ENCODE data around the gene MLF2.

Gene MLF2

DNA sequence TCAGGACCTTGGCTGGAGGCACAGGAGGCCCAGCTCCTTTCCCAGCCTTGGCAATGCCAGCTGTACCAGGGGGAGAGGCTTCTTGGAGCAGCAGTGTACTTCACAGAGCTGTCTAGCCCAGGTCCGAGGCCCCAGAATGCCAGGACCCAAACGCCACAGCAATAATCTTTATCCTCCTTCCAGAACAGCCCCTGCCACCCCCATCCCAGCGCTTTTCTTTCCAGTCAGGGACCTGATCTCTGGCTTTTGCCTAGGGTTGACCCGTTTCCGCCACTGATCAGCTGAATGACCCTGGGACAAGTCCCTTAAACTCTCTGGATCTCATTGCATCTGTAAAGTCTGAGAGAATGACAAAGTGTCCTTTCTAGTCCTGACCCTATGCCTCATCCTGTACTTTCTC, 24.4 kb upstream of the MLF2 start:
- DNase-seq: no peak

GRCh38 chr12:6775185-6776174, 22.5 kb upstream of the MLF2 start:
- DNase-seq: no peak

DNA sequence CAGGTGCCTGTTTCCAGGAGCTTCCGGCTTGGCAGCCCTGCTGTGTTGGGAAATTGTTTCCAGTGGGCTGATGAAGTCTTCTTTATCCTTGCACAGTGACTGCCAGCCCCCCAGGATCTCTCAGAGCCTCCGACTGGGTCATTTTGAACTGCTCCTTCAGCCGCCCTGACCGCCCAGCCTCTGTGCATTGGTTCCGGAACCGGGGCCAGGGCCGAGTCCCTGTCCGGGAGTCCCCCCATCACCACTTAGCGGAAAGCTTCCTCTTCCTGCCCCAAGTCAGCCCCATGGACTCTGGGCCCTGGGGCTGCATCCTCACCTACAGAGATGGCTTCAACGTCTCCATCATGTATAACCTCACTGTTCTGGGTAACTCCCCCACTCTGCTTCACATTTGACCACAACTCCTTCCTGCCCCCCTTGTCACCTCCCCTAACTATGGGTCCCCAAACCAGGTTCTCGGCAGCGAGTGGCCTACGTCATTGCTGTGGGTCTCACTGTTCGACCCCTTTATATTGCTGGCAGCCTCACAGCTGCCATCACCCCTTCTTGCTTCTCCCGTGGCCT, 21.6 kb upstream of the MLF2 start:
- no peak for DNase-seq

DNA sequence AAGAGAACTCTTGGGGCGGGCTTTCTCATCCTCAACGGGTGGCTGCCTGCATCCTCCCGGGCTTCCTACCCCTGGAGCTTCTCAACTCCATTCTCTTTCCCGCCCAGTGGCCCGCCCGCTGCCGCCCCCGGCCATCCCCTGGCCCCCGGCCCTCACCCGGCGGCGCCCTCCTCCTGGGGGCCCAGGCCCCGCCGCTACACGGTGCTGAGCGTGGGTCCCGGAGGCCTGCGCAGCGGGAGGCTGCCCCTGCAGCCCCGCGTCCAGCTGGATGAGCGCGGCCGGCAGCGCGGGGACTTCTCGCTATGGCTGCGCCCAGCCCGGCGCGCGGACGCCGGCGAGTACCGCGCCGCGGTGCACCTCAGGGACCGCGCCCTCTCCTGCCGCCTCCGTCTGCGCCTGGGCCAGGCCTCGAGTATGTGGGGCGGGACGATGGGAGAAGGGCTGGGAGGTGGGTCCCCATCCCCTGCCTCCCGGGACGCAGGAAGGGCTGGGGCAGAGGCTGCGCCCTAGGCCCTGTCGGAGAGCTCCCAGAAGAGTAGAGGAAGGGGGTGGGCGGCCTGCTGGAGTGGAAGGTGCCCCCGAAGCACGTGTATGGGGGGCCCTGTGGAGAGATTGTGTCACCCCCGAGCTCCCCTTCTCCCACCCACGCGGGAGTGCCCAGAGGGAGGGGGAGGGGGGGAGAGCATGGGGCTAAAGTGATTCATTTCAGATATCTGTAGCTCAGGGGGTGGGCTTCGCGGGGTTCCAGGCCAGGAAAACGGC, 20.8 kb upstream of the MLF2 start:
- DNase-seq: no peak

DNA sequence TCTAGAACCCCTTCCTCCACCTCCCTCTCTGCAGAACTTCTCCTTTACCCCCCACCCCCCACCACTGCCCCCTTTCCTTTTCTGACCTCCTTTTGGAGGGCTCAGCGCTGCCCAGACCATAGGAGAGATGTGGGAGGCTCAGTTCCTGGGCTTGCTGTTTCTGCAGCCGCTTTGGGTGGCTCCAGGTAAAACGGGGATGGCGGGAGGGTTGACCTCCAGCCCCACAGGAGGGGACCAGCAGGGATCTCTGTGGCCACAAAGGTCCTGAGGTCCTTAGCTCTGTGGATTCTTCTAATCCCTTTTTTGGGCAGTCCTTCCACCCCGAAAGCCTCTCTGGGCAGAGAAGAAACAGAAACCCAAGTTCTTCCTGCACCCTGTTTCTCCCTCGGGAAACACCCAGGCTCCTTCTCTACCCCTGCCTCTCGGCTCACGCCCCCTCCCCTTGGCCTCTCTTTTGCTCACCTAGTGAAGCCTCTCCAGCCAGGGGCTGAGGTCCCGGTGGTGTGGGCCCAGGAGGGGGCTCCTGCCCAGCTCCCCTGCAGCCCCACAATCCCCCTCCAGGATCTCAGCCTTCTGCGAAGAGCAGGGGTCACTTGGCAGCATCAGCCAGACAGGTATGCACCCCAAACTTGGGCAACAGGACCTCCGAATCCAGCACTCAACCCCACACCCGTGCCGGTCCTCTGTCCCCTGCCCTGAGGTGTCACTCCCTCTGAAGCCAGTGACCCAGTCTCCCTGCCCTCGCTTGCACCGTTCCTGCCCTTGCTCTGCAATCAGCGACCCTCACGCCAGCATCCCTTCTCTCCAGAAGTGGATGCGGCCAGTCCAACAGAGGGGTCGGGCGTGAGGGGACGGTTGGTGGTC, 20.0 kb upstream of the MLF2 start:
- DNase-seq: no peak

GRCh38 chr12:6772331-6772695, 19.4 kb upstream of the MLF2 start, which contains the start of gene LAG3:
LAG3 (plus strand) TSS chr12:6772520; CDS start chr12:6772853, 333 bp downstream.
- no peak for DNase-seq

DNA sequence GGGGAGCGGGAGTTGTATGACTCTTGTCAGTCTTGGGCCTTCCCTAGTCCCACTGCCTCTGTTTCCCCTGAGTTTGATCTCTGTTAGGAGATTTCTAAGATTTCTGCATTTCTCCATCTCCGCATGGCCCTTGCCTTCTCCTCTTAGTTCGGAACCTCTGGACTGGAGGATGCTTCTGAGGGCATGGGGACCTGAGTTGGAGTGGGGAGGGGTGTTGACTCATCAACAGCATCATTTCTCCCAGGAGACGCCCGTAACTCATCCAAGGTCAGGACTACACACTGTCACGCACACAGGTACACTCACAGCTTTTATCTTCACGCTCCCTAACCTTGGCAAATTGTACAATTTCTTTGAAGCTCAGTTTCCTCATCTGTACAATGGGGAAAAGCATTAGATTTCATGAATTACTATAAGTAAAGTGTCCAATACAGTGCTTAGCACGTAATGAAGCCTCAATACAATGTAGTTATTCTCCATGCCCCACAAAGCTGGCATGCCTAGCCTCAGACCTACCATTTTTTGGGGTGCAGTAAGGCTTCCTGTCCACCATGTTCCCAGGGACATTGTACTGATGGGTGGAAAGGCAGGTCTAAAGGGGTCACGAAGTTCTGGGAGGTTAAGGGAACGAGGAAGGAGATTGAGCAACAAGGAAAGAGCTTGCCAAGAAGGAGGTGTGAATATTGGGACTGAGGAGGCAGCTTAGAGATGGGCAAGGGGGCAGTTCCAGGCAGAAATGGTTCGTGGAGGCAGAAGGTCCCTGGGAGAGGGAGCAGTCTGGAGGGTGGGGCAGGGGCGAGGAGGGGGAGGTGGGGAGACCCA, 18.8 kb upstream of the MLF2 start:
- no peak for DNase-seq

DNA sequence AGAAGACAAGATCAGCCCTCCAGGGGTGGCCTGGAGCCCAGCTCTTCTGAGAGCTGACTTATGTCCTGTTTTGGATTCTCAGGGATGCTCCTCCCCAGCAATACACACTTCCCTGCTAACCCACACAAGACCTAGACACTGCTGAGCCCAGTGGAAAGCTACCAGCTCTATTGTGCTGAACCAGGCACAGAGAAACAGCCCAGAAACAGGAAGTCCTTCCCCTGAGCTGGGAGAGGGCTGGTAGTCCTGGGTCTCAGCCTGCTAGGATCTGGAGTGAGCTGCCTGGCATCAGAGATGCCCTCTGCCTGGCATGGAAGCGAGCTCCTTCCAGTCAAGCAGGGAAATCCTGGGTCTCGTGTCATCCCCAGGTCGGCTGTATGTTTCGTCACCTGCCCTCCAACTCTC, 18.2 kb upstream of the MLF2 start:
- DNase-seq: no peak

- DNase-seq: no peak
Observed at GRCh38 chr12:6770600-6770999, 17.7 kb upstream of the MLF2 start.

- DNase-seq: no peak
Observed at GRCh38 chr12:6770094-6770493, 17.2 kb upstream of the MLF2 start.

DNA sequence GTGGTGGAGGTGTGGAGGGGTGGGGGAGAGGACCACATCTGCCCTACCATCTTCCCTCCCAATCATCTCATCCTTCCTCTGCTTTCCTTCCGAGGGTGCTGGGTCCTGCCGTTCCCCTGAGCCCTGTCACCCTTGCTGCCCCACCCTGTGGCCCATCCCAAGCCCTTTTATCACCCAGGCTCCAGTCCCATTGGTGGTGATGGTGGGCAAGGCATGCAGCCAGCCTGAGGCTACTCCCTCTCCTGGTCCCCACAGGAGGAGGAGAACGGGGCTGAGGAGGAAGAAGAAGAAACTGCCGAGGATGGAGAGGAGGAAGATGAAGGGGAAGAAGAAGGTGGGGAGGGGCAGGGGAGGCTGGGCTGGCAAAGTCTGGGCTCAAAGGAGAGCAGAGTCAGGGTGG, 16.7 kb upstream of the MLF2 start:
- no peak for DNase-seq

- no peak for DNase-seq
Observed at GRCh38 chr12:6768990-6769389, 16.0 kb upstream of the MLF2 start.

- no peak for DNase-seq
Observed at GRCh38 chr12:6768437-6768914, 15.5 kb upstream of the MLF2 start.

DNA sequence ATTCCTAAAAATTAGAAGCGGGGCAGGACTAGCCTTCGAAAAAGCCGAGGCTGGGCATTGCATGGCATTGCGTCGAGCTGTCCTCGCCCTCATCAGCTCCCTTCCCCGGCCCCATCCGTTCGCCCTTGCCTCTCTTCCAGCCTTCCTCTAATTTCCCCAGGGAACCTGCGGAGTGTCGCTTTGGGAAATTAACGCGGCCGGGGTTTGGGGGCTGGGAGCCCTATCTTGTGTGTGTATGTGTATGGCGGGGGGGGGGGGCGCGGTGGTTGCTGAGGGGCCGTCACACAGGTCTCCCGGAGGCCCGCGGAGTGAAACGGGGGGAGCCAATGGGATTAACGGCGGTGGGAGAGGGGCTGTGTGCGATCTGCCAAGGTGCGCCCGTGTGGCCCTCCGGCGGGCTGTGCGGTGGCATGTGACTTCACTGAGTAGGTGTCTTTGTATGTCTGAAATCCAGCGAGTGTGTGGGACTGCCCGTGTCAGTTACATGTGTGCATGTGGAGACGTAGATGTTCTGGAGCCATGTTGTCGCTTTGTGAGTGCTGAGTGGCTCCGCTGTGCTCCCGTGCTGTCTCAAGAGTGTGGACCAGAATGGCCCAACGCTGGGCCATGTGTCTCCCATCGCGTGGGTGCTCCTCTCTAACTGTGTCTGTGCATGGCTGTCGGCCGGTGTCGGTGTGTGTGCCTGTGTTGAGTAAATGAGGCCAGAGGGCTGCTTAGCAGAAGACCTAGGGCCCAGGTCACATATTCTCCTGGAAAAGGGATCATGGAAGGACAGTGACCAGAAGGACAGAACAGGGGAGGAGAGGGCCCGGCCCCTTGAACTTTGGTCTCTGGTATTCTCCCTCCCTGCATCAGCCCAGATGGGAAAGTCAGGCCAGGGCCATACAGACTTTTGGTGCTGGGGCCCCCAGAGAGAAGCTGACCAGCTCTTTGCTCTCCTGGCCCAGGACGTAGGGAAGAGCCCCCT, 14.7 kb upstream of the MLF2 start:
- no peak for DNase-seq

DNA sequence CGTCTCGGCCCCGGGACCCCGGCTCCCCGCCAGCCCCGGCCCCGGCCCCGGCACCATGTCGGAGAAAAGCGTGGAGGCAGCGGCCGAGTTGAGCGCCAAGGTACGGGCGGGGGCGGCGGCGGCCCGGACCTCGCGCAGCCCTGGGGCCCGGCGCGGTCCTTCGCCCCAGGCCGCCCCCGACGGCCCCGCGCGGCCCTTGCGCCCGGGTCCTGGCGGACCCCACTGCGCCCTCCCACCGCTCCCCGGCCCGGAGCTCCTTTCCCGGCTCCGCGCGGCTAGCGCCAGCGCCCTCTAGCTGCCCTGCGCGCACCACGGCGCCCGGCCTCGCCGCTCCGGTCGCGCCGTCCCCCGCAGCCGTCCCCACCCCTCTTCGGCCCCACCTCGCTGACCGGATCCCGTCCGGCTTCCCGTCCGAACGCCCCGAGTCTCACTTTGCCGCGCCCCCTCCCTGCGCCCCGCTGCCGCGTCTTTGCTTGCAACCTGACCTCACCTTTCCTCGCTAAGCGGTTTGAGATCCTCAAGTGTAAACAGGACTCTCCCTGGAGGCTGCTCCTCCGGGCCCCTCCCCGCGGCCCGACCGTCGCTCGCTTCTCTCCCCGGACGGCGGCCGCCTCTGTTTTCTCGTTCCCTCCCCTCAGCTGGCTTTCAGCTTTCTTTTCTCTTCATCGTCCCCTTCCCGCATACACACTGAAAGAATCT, 13.9 kb upstream of the MLF2 start:
- DNase-seq: peak; percentile 38

GRCh38 chr12:6765634-6766581, 13.0 kb upstream of the MLF2 start, which contains the start of gene PTMS:
PTMS (plus strand) TSS chr12:6766363; CDS start chr12:6766706, 343 bp downstream.
- DNase-seq: peak; percentile 69

DNA sequence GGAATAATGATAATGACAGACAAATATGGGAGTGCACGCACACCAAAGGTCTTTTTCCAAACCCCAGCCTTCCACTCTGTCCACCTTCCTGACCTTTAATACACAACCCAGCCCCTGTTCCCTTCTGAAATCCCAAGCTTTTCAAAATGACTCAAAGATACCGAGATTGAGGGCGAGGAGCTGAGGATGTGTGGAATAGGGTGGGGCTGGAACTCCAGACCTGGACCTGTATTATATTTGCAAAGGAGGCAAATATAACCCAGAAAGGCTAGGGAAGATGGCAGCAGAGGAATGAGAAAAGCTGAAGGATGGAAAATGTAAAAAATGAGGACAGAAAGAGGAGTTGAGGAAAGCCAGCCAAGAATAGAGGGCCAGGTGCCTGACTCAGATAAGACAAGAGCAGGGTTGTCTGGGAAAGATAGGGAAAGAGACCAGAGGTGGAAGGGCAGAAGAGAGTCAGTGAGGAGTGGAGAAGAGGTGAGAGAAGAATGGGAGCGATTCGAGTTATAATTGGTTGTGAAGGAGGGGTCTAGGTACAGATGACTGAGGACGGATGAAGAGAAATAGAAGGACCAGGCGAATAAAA, 12.2 kb upstream of the MLF2 start:
- DNase-seq: no peak
